GM12892 (cell line): ENCODE results near the gene OVOL3.

Experiments
- DNase-seq: peaks from one replicate; pipeline ENCODE4 v3.0.0; 2011; ENCODE audit not compliant: insufficient read length
- FAIRE-seq: peaks from 2 replicates; lab custom pipeline; 2011; peaks lifted over from hg19 to GRCh38; lab: Jason Lieb, UNC
- POLR2A ChIP-seq: IDR thresholded peaks from 2 replicates; pipeline ENCODE4 v1.6.1; 2011; ENCODE audit warnings: low read depth, low read length, control low read depth
- POLR2AphosphoS5 ChIP-seq: IDR thresholded peaks from 2 replicates; pipeline ENCODE4 v1.6.1; 2011; ENCODE audit warnings: low read depth, low read length, control low read depth
- TAF1 ChIP-seq: IDR thresholded peaks from 2 replicates; pipeline ENCODE4 v1.6.1; 2011; ENCODE audit warnings: low read depth, mild to moderate bottlenecking, control low read depth, low read length, borderline replicate concordance

OVOL3 gene

DNA sequence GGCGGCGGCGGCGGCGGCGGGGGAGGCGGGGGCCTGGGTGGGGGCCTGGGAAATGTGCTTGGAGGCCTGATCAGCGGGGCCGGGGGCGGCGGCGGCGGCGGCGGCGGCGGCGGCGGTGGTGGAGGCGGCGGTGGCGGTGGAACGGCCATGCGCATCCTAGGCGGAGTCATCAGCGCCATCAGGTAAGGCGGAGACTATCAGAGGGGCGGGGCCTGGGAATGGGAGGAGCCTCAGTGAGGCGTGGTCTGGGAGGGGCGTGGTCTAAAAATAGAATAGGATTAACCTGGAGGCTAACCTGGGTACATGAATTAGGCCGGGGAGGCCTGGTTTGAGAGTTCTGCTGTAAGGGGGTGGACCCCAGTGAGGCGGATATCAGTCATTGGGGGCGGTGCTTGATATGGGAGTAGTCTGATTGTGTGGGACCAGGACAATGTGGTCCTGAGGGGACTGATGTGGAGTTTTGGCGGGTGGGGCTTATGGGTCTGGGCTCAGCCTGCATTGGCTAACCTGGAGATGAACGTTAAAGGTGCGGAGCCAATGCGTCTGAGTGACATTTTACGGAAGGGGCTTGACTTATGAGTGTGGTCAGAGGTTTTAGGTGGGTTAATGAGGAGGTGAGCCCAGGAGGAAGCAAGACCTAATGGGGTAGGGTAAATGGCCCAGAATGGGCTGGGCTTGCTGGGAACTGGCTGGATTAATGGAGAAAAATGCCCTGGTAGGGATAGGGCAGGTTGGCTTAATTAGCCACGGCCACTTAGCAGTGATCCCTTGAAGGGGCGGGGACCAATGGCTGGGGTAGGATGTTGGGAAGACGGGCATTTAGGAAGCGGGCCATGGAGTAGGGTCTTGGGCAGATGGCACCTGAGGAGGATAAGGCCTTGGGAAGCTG lies 30.3 kb downstream of the OVOL3 start:
- TF ChIP-seq POLR2AphosphoS5 (no peak), TAF1 (no peak), POLR2A (no peak)
- peak; percentile 86 for DNase-seq
- FAIRE-seq = peak; percentile 92

DNA sequence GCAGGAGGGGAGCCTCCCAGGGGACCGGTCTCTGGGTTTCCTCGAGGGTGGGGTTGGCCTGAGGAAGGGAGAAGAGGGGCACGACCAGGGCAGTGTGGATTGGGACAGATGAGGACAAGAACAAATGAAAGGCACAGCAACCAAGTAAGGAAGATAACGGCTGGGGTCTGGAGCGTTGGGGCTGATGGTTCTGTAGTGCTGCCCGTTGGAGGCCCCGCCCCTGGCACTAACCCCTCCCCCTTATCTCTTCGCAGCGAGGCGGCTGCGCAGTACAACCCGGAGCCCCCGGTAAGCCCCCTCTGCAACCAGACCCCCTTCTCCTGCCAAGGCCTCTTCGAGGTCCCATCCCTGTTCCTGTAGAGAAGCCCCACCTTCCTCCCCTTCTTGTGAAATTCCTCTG lies 31.1 kb downstream of the OVOL3 start:
- TF ChIP-seq POLR2AphosphoS5 (no peak), TAF1 (no peak), POLR2A (no peak)

GRCh38 chr19:36142496-36142895 lies 31.6 kb downstream of the OVOL3 start:
- no peak for DNase-seq
- TF ChIP-seq POLR2AphosphoS5 (no peak), TAF1 (no peak)
- no peak for FAIRE-seq

More for the DNA sequence above, 31.1 kb downstream of the OVOL3 start:
- FAIRE-seq (no peak), DNase-seq (no peak)

GRCh38 chr19:36144624-36145023 lies 33.7 kb downstream of the OVOL3 start:
- DNase-seq (no peak), FAIRE-seq (no peak)
- TF ChIP-seq POLR2AphosphoS5 = no peak

- no peak for DNase-seq
- no peak for TF ChIP-seq POLR2A
- no peak for TF ChIP-seq TAF1
- no peak for TF ChIP-seq POLR2AphosphoS5
- FAIRE-seq = no peak
These were observed 38.9 kb downstream of the OVOL3 start for GRCh38 chr19:36149673-36150406.

- no peak for DNase-seq
- FAIRE-seq = no peak
- TF ChIP-seq POLR2A (no peak), POLR2AphosphoS5 (no peak), TAF1 (no peak)
These were observed 39.6 kb downstream of the OVOL3 start for GRCh38 chr19:36150586-36150985.

DNA sequence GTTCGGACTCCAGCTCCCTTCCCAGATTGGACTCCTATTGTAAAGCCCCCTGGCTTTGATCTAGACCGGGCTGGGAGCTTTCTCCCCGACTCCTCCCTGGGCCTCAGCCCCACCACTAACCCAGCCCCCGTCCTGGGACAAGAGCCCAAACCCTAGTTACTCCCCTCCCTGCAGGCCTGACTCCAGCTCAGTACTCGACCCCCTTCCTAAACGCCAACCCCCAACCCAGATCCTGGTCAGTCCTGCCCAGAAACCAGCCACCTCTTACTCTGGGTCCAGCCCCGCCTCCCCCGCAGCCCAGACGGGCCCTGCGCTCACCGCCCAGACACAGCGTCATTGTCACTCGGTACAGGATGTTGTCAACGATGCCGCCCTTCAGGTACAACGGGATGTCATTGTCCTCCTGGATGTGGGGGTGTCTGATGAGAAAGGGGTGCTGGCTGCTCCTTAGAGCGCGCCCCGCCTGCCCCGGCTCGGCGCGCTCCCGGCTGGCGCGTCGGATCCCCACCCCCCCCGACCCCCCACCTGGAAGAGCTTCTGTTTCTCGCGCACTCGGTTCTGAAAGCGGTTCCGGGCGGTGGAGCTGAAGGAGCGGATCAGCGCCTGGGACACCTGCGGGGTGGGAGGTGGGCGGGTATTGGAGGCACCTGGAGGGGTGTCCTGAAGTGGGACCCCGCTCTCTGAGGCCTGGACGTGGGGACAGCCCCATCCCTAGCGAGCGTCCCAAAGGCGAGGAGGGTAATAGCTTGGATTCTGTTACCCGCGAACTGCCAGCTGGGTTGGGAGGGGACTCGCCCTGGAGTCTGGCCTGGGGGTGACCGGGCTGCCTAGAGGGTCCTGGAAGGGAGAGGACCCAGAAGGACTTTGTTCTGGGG lies 40.4 kb downstream of the OVOL3 start:
- no peak for FAIRE-seq
- no peak for TF ChIP-seq POLR2A
- TF ChIP-seq POLR2AphosphoS5 = no peak
- no peak for TF ChIP-seq TAF1
- DNase-seq = no peak

DNA sequence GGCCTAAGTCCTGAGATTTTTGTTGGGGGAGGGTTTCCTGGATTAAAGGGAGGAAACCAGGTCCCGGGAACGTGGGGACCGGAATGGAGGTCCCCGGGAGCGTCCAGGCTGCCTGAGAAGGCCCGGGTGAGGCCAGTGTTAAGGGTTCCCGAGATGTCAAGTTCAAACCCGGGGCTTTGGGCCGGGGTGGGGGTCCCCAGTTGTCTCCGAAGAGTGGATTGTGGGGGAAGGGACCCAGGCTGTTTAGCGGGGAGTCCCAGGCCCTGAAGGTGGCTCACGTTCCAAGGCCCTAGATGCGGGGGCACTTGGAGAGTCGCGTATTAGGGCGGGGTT lies 41.0 kb downstream of the OVOL3 start:
- TF ChIP-seq POLR2A (no peak), TAF1 (no peak), POLR2AphosphoS5 (no peak)
- DNase-seq (no peak), FAIRE-seq (no peak)

- TF ChIP-seq POLR2A (no peak), TAF1 (no peak), POLR2AphosphoS5 (no peak)
- FAIRE-seq = no peak
- no peak for DNase-seq
These were observed 41.6 kb downstream of the OVOL3 start, which contains the start of gene COX7A1 for GRCh38 chr19:36152352-36153091. TSS of gene COX7A1 (minus strand) at chr19:36152447. CDS start at chr19:36152407, 40 bp downstream.

GRCh38 chr19:36153126-36153525 lies 42.2 kb downstream of the OVOL3 start:
- DNase-seq = no peak
- FAIRE-seq = no peak
- TF ChIP-seq TAF1 = no peak
- TF ChIP-seq POLR2A = no peak
- TF ChIP-seq POLR2AphosphoS5 = no peak
